ENCODE measurements around the gene GJC2. TPM values are rescaled to one million over a fixed set of nuclear protein-coding genes. Genes with fewer than 3 reads are reported as not detected.

Gene GJC2
- total RNA-seq, 2 donors from 2014 or later: 0.95 to 3.6 TPM

DNA sequence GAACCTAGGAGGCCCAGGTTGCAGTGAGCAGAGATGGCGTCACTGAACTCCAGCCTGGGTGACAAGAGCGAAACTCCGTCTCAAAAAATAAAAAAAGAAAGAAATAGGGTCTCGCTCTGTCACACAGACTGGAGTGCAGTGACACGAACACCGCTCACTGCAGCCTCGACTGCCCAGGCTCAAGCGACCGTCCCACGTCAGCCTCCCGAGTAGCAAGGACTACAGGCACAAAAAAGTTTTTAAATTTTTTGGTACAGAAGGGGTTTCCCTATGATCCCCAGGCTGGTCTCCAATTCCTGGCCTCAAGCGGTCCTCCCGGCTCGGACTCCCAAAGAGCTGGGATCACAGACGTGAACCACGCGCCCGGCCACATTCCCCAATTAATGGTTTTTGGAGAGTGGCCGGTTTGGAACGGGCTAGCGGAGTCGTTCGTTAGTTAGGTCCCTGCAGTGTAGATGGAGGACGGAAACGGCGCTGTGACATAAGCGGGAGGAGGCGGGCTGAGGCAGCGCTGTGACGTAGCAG is 10.3 kb upstream of the GJC2 start:
- ATAC-seq (ENCODE audit: insufficient number of reproducible peaks, low FRiP score, low read depth) (no peak), DNase-seq (ENCODE audit: low spot score) (no peak)
- TF ChIP-seq, protein P1, sequence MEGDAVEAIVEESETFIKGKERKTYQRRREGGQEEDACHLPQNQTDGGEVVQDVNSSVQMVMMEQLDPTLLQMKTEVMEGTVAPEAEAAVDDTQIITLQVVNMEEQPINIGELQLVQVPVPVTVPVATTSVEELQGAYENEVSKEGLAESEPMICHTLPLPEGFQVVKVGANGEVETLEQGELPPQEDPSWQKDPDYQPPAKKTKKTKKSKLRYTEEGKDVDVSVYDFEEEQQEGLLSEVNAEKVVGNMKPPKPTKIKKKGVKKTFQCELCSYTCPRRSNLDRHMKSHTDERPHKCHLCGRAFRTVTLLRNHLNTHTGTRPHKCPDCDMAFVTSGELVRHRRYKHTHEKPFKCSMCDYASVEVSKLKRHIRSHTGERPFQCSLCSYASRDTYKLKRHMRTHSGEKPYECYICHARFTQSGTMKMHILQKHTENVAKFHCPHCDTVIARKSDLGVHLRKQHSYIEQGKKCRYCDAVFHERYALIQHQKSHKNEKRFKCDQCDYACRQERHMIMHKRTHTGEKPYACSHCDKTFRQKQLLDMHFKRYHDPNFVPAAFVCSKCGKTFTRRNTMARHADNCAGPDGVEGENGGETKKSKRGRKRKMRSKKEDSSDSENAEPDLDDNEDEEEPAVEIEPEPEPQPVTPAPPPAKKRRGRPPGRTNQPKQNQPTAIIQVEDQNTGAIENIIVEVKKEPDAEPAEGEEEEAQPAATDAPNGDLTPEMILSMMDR (IDR thresholded peaks at IDR 0.05): no peak
- H3K27me3 ChIP-seq (replicated peaks; ENCODE audit: insufficient read depth): no peaks in the 10 kb centered on the region
- H3K27ac ChIP-seq: peak overlapping the region; percentile 92 to 96
- H3K4me3 ChIP-seq: peak overlapping the region; percentile 97
- no peaks in the 10 kb centered on the region for H3K9me3 ChIP-seq
- no peaks in the 10 kb centered on the region for H3K36me3 ChIP-seq
- H3K4me1 ChIP-seq (ENCODE audit: control insufficient read depth in 1 of 2, low read depth in 2 of 2): peaks cover 33 to 39% of the 10 kb centered on the region in 2 donors

- DNase-seq (ENCODE audit: low spot score): peak; percentile 100
- ATAC-seq (ENCODE audit: insufficient number of reproducible peaks, low FRiP score, low read depth): peak; percentile 97
- Histone ChIP-seq H3K4me1 (ENCODE audit: control insufficient read depth in 1 of 2, low read depth in 2 of 2) (peaks cover 37 to 42% of the 10 kb centered on the region in 2 donors), H3K4me3 (peak within 1 kb of the TSS; percentile 97), H3K27ac (peak within 1 kb of the TSS; percentile 92 to 96), H3K9me3 (no peaks in the 10 kb centered on the region), H3K36me3 (no peaks in the 10 kb centered on the region), H3K27me3 (replicated peaks; ENCODE audit: insufficient read depth) (no peaks in the 10 kb centered on the region)
- TF ChIP-seq, protein P1 (IDR thresholded peaks at IDR 0.05): peak; percentile 25
These were observed 9.6 kb upstream of the GJC2 start, which contains the start of gene GUK1 for GRCh38 chr1:228139931-228140723. Gene GUK1, plus strand, starts transcription at chr1:228140279. Its CDS starts 24 bp downstream, at chr1:228140303.

- H3K36me3 ChIP-seq: peaks cover 5% of the 10 kb centered on the region
These were observed 9.0 kb upstream of the GJC2 start for GRCh38 chr1:228140724-228141225.

DNA sequence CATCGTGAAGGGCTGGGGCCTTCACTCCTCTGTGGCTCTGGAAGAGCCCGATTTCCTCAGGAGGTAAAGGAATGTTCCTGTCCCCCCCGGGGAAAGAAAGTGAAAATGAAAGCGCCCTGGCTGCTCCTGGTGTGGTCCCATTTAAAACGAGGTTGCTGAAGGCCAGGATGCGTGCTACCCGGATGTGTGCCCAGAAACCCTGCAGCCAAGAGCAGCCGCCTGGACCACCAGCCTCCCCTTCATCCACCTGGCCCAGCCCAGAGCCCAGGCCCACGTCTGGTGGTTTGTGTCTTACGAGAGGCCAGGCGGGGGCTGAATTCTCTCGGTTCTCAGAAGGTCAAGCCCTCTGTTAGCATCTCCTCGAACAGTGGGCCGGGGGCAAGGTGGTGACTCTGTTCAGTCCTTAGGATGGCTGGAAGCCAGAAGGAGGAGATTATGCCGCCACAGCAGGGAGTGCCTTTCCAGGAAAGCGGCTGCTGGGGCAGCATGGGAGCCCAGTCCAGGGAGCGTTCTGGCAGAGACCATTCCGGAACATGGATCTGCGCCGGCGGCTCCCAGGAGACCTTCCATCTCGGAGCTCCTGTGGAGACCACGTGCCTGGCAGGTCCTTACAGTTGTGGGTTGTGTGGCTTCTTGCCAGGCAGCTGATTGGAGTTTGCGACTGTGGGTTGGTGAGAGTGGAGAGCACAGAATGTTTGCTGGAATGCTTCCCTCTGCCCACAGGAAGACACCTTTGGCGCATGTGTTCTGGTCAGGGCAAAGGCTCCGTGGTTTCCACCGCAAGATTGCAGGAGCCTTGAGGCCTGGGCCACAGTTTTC is 8.3 kb upstream of the GJC2 start:
- no peak for DNase-seq (ENCODE audit: low spot score)
- TF ChIP-seq, protein P1 (IDR thresholded peaks at IDR 0.05): no peak
- ATAC-seq (ENCODE audit: insufficient number of reproducible peaks, low FRiP score, low read depth): no peak

More at GRCh38 chr1:228140724-228141225, 9.0 kb upstream of the GJC2 start:
- Histone ChIP-seq H3K27me3 (replicated peaks; ENCODE audit: insufficient read depth) (no peaks in the 10 kb centered on the region), H3K27ac (peak overlapping the region; percentile 92 to 96), H3K4me3 (peak overlapping the region; percentile 97), H3K4me1 (ENCODE audit: control insufficient read depth in 1 of 2, low read depth in 2 of 2) (peaks cover 37 to 42% of the 10 kb centered on the region in 2 donors), H3K9me3 (no peaks in the 10 kb centered on the region)
- ATAC-seq (ENCODE audit: insufficient number of reproducible peaks, low FRiP score, low read depth): no peak
- no peak for DNase-seq (ENCODE audit: low spot score)
- TF ChIP-seq, protein P1 (IDR thresholded peaks at IDR 0.05): no peak

More for the DNA sequence above, 8.3 kb upstream of the GJC2 start:
- Histone ChIP-seq H3K27me3 (replicated peaks; ENCODE audit: insufficient read depth) (no peaks in the 10 kb centered on the region), H3K9me3 (no peaks in the 10 kb centered on the region), H3K36me3 (peaks cover 8% of the 10 kb centered on the region), H3K4me3 (peak overlapping the region; percentile 97), H3K4me1 (ENCODE audit: control insufficient read depth in 1 of 2, low read depth in 2 of 2) (peaks cover 37 to 42% of the 10 kb centered on the region in 2 donors), H3K27ac (peak overlapping the region; percentile 92 to 96)

All from thoracic aorta (tissue), 2 donors.